NCI-H2107 treated with DMSO at 0.1 percent for 48 hours (cell line): Measurements from ENCODE around the gene POTEF.
"Not testable (repeated sequence)": the region's sequence is repeated elsewhere in the genome, so short reads cannot be mapped to it uniquely, and the experiment has no call there.

Experiments
- DNase-seq: peaks from one replicate; lab custom pipeline; 2025; ENCODE audit not compliant: unreplicated experiment; lab: John Stamatoyannopoulos, UW

The POTEF gene

DNA sequence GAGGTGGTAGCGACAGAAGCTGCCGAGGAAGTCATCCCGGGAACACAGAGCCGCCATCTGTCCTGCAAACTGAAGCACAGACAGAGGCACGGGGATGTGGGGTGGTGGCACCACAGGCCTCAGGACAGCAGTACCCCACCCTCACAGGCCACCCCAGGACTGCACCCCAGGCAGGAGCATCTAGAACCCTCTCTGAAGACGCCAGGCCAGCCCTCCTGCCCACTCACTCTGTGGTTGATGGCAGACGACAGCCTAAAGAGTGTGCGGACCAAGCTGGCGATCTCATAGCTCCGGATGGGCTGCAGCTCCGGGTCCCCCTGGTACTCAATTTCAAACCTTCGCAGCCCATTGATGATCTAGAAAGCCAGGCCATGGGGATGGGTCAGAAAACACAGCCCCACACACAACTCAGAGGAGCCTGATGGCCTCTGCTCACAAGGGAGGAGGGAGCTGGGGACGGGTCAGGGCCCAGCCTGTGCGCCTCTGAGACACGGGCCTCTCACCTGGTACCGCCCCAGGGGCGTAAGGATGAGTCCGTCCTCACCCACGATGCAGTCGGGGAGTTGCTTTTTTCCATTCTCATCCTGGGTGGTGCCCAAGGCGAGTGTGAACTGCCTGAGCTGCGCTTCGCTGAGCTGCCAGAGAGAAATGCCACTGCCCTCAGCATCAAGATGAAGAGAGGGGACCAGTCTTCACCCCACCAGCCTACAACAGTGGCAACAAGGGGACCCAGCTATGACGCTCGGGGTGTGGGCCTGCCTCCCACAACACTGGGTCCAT lies 24.0 kb upstream of the POTEF start:
- no peak for DNase-seq

DNA sequence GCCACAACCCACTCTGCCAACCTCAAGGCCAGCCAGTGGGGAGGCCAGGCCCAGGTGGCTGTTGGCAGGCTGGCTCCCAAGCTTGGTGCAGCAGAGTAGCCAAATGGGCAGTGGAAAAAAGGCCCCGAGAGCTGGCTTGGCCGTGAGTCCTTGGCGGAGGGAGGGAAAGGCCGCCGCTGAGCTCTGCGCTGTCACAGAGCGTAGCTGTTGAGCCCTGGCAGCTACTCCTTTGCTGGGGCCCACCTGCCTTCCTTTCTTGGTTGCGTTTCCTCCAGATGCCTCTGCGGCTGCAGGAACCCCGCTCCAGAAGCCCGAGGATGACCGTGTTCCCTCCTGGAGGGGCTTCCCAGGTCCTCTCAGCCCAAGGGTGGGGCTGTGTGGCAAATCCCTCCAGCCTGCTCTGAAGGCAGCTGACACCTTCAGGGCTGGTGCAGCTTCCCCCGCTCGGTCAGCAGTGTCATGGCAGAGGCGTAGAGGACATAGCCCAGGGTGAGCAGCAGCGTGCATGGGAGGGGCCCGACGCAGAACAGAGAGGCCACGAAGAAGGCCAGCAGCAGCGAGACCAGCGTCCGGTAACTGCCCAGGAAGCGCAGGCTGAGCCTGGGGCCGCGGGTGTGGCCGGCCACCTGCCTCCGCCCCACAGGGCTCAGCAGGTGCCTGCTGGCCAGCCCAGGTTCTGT lies 23.3 kb upstream of the POTEF start:
- DNase-seq = not testable (repeated sequence)

DNA sequence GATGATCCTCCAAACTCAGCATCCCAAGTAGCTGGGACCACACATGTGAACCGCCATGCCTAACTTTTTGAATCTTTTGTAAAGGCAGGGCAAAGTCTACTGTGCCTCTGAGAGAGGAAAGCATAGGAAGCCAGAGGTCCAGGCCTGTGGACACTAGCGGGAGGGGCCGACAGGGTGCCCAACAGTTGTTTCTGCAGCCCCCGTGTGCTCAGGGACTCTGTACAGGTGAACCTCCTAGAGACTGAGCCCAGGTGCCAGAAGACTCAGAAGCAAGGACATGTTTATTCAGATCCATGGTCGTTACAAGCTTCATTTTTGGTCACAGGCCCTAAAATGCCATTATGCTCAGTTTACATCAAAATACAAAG lies 22.1 kb upstream of the POTEF start:
- not testable (repeated sequence) for DNase-seq

DNA sequence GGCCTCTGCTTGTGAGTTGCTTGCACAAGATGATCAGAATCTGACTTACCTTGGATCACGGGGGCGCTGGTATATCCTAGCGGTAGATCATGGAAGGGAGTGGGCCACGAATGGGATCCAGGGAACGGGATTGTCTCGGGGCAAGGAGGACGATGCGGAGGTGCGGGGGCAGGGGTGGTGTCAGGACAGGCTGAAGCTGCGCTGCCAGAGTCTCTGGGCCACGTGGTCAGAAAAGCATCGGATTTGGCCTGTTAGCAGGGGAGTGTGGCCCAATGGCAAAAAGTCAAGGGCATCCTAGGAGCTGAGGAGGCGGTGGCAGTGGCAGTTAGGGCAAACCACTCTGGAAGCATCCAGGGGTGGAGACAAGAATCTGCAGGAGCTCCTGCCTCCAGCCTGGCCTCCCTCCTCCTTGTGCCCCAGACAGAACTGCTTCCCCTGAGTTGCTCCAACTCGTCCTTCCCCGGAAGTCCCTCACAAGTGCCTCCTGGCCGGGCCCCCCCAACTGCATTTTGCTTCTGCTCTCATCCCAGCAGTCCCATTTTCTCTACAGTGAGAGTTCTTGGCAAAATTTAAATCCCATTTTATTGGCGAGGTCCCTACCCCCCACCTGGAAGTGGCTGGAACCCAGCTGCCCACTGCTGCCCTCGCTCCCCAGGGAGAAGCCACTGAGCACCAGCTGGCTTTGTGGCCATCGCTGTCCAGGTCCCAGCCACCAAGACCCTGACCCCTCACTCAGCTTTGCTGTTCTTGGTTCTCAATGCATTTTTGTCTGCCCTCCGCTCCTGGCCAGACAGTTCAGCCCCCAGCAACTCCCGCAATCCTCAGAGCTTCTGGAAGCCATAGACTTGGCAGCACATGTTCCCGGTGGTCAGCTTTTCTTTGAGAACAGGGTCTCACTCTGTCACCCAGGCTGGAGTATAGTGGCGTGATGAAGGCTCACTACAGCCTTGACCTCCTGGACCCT lies 21.4 kb upstream of the POTEF start:
- no peak for DNase-seq

DNA sequence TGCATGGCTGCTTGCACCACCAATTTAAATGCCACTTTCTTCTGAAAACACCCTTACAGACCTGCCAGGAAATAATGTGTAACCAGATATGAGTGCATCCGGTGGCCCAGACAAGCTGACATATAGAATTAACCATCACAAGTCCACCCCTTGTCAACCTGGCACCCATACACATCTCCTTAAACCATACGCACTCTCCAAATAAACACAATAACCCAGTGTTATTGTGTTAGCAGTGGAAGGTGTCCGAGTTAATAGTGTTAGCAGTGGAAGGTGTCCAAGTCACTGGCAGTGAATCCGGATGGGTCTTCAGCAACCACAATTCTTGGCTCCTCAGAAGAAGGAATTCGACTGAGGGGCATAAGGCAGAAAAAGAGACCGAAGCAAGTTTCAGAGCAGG lies 19.5 kb upstream of the POTEF start:
- DNase-seq = not testable (repeated sequence)

DNA sequence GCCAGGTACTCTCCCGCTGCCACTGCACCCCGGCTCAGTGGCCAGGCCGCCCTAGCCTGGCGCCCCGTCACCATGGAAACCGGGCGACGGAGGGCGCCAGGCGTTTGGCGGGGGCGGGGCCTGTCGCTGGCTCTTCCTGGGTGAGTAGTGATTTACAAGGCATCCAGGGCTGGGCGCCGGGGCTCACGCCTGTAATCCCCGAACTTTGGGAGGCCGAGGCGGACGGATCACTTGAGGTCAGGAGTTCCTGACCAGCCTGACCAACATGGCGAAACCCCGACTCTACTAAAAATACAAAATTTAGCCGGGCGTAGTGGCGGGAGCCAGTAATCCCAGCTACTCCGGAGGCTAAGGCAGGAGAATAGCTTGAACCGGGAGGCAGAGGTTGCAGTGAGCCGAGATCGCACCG lies 16.0 kb upstream of the POTEF start, which contains the start of gene CCDC74B:
Gene CCDC74B, minus strand, starts transcription at position 107 of the 409 bp plus-strand sequence. CDS start 116 bp downstream, outside the sequence.
- peak; percentile 20 for DNase-seq

DNA sequence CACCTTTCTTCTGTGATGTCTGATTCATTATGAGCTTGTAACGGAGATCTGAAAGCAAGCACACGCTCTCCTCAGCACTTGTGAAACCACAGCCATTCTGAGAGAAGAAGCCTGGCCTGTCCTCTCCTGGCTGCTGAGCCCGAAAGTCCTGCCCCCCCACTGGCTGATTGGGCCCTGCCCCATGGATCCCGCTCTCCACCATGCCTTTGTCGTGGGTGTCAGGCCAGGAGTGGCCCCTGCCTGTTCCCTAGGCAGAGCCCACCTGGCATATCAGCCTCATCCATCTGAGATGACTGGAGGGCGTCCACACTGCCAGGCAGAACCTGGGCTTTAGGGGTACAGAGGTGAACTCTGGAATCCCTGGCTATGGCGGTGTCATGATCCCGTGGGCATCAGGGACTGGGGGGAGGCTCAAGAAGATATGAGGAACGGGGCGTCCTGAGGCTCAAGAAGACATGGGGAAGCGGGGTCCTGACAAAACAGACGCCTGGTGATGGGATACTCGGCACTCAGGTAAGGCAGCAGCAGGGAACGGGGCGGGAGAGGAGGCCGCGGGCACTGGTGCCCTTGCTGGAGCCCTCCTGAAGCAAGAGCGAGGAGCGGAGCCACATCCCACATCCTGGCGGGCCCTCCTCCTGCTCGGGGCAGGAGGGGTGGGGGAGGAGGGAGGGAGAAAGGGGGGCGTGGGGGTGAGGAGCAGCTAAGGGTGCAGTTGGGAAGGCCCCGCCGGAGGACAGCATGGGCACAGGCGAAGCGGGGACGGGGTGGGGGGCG lies 14.4 kb upstream of the POTEF start:
- not testable (repeated sequence) for DNase-seq

DNA sequence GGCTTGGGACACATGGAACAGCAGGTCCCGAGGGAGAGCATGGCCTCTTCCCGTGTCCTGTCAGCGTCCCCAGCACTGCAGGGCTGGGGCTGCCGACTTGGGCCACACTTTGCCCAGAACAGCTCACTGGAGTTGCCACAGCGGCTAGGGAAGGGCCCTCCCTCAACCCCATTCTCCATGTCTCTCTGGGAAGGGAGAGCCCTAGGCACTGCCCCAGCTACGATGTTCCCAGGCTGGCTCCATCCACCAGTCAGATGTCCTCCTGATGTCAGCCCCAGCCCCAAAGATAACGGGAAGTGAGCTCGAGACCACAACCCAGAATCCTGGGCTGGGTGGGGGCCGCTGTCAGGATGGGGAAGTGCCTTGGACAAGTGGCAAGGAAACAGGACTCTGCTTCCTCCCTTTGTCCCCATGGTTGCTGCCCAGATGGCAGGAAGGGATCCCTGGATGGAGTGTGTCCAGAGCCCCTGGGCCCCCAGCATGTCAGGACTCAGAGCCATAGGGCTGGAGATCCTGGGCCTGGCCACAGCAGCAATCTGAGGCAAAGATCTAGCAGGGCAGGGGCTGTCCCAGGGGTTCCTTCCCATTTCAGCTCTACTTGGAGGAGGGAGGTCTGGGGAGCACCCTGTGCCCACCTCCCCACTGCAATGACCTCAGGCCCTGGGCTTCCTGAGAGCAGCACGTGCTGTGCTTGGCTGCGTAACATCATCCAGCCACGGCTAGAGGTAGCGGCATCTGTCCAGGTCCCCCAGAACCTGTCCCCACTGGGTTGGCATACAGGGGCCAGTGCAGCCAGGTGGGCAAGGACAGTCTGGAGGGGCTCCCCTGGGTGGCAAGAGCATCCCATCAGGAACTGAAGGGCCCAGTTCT lies 13.6 kb upstream of the POTEF start:
- DNase-seq = not testable (repeated sequence)

DNA sequence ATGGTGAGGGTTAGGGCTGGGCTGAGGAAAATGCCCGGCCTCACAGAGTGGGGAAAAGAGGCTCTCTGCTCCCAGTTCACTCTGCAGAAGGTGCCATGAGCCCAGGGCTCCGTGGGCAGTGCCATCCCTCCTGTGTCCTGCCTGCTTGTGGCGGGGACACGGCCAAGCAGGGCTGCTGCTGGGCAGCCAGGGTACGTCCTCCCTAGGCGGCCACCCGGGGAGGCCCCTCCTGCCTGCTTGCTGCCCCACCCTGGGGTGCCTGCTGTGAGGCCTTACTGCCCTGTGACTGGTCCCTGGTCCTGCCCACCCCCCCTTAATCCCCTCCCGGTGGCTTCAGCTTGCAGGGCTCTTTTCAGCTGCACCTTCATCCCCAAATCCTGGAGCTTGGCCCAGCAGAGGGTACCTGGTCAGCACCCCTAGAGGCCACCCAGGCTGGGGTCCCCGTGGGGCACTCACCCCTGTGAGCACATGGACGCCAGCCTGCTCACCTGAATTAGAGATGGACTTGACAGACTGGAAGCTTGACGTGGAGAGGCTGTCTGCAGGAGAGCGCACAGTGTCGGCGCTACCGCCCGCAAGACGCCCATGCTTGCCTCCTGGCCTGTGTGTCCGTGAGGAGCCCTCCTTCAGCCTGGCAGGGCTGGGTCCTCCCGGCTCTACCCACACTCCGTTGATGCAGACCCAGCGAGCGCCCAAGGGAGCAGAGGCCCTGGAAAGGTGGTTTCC lies 12.8 kb upstream of the POTEF start:
- DNase-seq = not testable (repeated sequence)

DNA sequence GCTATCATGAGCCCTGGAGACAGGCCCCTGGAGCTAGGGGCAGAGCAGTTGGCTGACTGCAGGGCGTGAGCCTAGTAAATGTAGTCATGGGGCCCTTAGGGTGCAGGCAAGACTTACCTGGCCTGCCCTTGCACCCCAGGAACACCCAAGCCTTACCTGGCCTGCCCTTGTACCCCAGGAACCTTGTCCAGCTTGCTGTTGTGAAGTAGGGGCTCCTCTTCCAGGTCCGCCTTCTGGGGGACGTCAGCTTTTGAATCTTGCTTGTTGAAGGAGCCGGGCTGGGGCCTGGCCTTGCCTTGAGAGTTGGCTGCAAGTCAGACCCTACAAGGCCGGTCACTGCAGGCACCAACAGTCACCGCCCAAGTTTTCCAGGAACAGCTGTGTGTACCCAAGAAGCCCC lies 12.0 kb upstream of the POTEF start:
- not testable (repeated sequence) for DNase-seq

DNA sequence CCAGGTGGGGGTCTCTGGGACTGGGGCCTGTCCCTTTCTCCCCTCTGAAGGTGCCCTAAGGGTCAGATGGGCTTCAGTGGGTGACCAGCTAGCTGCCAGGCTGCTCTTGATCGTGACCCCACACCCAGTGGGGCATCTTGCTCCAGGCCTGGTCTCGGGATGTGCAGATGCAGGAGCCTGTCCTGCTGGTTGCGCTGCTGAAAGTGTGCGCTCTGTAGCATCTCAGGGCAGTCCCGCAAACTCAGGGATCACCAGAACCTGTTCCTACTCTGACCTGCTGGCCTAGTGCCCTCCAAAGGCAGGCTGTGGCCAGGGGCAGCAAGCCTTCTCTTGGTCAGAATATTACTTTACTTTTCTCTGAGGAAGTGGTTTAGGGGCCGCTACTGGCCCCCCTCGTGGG lies 11.5 kb upstream of the POTEF start:
- not testable (repeated sequence) for DNase-seq

DNA sequence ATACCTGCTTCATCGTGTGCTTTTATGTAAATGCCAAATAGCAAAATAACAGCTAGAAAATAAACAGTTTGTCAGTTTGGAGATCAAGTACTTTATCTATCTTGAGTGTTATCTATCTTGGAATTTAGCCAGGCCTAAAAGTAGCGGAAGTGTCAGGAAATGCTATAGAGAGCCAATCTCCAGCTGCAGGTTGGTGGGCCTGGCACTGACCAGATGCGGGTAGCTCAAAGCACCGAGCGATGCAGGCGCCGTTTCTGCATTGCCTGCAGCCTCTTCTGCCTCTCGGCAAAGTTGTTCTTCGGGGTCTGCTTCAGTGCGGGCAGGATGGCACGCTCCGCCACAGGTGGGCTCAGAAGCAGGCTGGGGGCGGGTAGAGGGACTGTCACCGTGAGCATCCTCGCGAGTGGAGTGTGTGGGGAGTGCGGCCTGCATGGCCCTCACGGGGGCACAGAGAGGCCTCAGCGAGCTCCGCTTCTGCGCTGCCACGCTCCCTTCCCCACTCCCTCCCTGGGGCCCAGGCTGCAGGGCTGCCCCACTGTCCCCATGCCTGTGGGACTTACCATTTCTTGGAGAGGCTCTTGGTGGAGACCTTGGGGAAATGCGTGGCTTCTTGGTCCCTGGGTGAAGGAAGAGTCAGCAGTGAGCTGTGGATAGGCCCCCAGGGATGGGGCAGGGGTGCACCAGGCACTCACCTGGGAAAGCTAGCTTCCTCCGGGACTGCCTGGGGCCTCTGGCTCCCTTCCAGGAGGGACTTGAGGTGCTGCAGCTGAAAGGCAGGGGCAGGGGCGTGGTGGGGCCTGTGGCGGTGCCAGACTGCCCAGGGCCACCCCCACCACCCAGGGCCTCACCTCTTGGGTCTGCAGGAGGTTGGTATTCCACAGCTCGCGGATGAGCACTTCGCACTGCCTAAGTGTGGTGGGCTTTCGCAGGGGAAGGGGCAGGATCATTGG lies 10.6 kb upstream of the POTEF start:
- not testable (repeated sequence) for DNase-seq

DNA sequence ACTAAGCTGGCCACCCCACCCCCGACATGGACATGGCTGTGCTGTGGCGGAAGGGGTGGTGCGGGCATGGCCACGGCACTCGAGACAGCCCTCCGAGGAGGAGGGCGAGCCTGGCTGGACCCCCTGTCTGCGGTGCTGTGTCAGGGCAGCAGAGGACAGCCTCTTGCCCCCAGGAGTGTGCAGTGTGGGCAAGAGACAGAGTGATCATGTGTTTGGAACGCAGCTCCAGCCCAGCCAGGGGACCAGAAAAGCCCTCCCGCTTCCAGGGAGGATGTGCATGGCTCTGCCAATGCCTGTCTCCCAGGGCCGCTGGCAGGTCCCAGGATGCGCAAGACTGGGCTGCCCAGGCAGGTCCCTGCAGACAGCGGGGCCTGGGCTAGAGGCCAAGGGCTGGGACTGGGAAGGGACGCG lies 9.8 kb upstream of the POTEF start:
- not testable (repeated sequence) for DNase-seq

DNA sequence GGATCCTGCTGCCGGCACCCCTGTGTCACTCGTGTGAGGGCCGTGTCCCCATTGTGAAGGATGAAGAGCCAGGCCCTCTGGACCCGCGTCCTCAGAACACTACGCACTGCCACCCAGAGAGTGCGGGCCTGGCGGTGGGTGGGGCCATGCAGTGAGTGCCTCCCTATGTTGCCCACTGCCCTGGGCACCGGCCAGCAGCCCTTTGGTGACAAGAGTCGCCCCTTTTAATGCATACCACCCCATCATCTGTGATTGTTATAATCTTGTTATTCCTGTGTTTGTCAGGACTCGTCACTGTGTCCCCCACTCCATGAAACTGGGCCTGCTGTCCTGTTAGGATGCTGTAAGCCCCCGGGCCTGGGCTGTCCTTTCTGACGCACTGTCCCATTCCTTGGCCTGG lies 9.3 kb upstream of the POTEF start:
- not testable (repeated sequence) for DNase-seq

DNA sequence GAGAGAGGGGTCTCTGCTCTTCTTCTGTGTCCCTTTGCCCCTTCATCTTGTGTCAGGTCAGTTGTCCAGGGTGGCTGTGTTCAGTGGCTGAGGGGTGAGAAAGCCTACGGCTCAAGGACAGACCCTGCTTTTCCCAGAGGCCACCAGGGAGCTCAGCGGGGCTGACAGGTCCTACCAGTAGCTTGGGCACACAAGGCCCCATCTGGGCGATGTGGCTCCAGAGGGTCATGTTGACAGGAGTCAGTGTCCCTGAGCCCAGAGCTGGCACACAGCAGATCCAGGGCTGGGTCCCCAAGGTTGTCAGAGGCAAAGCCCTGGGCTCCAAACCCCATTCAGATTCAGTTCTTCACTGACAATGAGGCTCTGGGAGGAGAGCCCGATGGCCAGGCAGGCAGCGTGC lies 8.1 kb upstream of the POTEF start:
- not testable (repeated sequence) for DNase-seq

DNA sequence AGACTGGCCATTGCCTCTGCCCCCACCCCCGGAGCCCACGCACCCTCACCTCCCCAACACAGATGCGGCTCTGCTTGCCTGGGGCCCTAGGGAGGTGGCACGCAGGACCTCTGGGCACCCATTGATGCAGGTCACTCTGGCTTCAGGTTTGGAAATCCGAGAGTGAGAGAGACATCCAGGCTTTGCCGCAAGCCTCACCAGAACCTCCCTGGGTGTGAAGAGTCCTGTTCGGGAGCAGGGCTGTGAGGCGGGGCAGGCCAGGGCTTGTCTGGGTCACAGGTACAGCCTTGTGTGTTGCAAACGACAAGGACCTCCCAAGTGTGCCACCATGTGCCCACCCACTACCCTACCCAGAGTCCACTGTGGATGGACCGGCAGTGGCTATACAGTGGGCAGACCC lies 7.5 kb upstream of the POTEF start:
- not testable (repeated sequence) for DNase-seq

DNA sequence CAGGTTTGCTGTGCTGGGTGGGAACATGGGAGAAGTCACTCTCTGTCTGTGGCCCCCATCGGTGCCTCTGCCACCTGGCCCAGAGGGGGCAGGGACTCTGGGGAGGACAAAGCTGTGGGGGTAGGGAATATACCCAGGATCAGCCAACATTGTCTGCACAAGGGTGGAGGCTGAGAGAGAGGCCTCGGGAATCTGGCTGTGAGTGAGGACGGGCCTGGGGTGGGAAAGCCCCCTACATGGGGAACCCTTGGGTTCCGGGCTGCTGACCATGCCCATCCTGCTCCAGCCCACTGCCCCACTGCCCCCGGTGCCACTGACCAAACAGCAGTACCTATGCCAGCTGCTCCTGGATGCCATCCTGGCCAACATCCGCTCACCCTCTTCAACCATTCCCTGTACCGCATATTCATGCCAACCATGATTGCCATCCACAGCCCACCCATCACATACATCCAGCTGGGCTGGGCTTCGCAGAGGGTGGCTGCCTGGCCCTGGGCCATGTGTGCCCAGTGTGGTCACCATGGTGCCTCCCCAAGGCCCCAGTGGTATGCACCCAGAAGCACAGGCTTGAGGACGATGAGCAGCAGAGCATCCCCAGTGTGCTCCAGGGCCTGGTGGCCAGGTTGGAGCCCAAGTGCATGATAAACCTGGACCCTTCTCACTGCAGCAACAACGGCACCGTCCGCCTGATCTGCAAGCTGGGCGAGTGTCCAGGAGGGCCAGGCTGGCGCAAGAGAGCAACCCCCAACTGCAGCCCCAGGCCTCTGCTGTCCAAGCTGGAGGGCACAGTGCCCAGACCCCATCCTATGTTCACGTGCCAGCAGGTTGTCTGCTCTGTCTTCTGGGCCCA lies 6.9 kb upstream of the POTEF start:
- no peak for DNase-seq
